GM19463 (cell line): ENCODE data around the gene WNT6.

Experiments used
- ATAC-seq: cut with Tn5 transposase; IDR thresholded peaks from one replicate; pipeline ENCODE4 v1.9.1; 2021; ENCODE audit warnings: mild to moderate bottlenecking, moderate library complexity; ENCODE audit not compliant: unreplicated experiment

Gene WNT6

GRCh38 chr2:218859556-218859987 lies at the start of gene WNT6:
Gene WNT6 (plus strand): TSS chr2:218859805. CDS start chr2:218860038, 233 bp downstream.
- ATAC-seq: no peak

GRCh38 chr2:218810256-218810655 lies 49.3 kb upstream of the WNT6 start:
- no peak for ATAC-seq

- no peak for ATAC-seq
Measured at GRCh38 chr2:218811382-218811781, 48.2 kb upstream of the WNT6 start.

- ATAC-seq: no peak
Measured at GRCh38 chr2:218812096-218812815, 47.3 kb upstream of the WNT6 start.

- no peak for ATAC-seq
Measured at GRCh38 chr2:218812861-218813260, 46.7 kb upstream of the WNT6 start.

- no peak for ATAC-seq
Measured at GRCh38 chr2:218813771-218814460, 45.7 kb upstream of the WNT6 start.

- ATAC-seq: no peak
Measured at GRCh38 chr2:218814540-218815243, 44.9 kb upstream of the WNT6 start.

- no peak for ATAC-seq
Measured at GRCh38 chr2:218815244-218815637, 44.4 kb upstream of the WNT6 start.

- ATAC-seq: no peak
Measured at GRCh38 chr2:218815649-218816048, 44.0 kb upstream of the WNT6 start.

- no peak for ATAC-seq
Measured at GRCh38 chr2:218816561-218817011, 43.0 kb upstream of the WNT6 start.

- ATAC-seq: no peak
Measured at GRCh38 chr2:218819093-218819492, 40.5 kb upstream of the WNT6 start.

- ATAC-seq: no peak
Measured at GRCh38 chr2:218820746-218821369, 38.7 kb upstream of the WNT6 start.

GRCh38 chr2:218821605-218822211 lies 37.9 kb upstream of the WNT6 start:
- ATAC-seq: no peak

- ATAC-seq: no peak
Measured at GRCh38 chr2:218822622-218823021, 37.0 kb upstream of the WNT6 start.

GRCh38 chr2:218823196-218823855 lies 36.3 kb upstream of the WNT6 start:
- ATAC-seq: no peak

- ATAC-seq: no peak
Measured at GRCh38 chr2:218824004-218824403, 35.6 kb upstream of the WNT6 start.

- no peak for ATAC-seq
Measured at GRCh38 chr2:218826791-218827190, 32.8 kb upstream of the WNT6 start.

- ATAC-seq: no peak
Measured at GRCh38 chr2:218827701-218828476, 31.7 kb upstream of the WNT6 start.

GRCh38 chr2:218828477-218828778 lies 31.2 kb upstream of the WNT6 start:
- no peak for ATAC-seq
